ENCODE results near the gene PPP2R2D.

PPP2R2D gene

DNA sequence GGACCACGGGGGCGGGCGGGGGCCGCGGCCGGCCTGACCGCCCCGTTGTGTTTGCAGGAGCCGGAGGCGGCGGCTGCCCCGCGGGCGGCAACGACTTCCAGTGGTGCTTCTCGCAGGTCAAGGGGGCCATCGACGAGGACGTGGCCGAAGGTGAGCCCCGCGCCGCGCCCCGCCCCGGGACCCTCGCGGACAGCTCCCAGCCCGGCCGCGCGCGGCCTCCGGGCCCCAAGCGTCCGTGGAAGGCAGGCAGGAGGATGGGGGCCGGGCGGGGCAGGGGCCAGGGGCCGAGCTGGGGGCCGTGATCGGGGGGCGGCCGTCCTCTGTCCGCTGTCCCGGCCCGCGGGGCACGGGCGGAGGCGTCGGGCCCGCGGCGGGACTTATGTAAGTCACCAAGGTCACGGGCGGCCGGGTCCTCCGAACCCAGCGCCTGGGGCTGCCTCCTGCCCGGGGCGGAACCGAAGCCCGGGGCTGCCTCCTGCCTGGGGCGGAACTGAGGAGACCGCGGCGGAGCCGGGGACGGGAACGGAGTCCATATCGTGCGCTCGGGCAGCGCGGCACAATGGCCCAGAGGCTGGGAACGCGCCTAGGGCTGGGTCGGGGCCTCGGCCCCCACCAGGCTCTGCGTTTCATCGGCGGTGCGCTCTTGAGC, 497 bp downstream of the PPP2R2D start:
- peak overlapping the region; percentile 91 for H3K27ac Mint-ChIP-seq
- DNase-seq: peak; percentile 67
- H3K27me3 Mint-ChIP-seq: peaks cover 25% of the 10 kb centered on the region
- H3K36me3 Mint-ChIP-seq: peaks cover 20% of the 10 kb centered on the region
- peaks cover 64% of the 10 kb centered on the region for H3K4me1 Mint-ChIP-seq
- CTCF ChIA-PET: no interaction called here
- peak overlapping the region; percentile 82 for H3K4me3 Mint-ChIP-seq
- no peaks in the 10 kb centered on the region for H3K9me3 Mint-ChIP-seq

- DNase-seq: no peak
- H3K4me1 Mint-ChIP-seq: peaks cover 62% of the 10 kb centered on the region
- peaks cover 25% of the 10 kb centered on the region for H3K27me3 Mint-ChIP-seq
- peaks cover 23% of the 10 kb centered on the region for H3K36me3 Mint-ChIP-seq
- peak overlapping the region; percentile 91 for H3K27ac Mint-ChIP-seq
- H3K4me3 Mint-ChIP-seq: peak overlapping the region; percentile 82
- CTCF ChIA-PET: no interaction called here
- H3K9me3 Mint-ChIP-seq: no peaks in the 10 kb centered on the region
Observed at GRCh38 chr10:131902211-131902610, 1.4 kb downstream of the PPP2R2D start.

DNA sequence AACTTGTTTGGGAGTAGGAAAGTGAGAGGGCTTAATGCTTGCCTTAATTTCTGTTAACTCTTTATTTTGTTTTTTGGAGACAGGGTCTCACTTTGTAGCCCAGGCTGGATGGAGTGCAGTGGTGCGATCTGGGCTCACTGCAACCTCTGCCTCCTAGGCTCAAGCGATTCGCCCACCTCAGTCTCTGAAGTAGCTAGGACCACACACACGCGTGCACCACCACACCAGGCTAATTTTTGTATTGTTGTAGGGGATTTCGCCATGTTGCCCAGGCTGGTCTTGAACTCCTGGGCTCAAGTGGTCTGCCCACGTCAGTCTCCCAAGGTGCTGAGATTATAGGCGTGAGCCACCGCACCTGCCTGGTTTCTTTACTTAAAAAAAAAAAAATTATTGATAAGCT, 1.9 kb downstream of the PPP2R2D start:
- peaks cover 64% of the 10 kb centered on the region for H3K4me1 Mint-ChIP-seq

DNA sequence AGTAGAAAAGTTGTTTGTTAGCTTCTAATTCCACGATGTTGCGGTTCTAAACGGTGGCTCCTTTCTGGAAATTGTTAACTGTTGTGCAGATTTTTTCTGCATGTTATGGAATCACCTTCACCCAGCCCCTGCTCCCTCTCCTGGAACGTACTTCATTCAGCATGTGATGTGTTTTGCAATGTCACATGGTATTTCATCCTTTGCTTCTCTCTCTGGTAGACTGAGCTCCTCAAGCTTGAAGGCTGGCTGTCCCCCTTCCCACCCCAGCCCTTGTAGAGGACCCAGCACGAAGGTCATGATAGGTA, 4.4 kb downstream of the PPP2R2D start:
- Mint-ChIP-seq H3K9me3 (no peaks in the 10 kb centered on the region), H3K36me3 (peaks cover 34% of the 10 kb centered on the region), H3K4me3 (peak overlapping the region; percentile 69), H3K27me3 (peaks cover 3% of the 10 kb centered on the region), H3K4me1 (peaks cover 71% of the 10 kb centered on the region), H3K27ac (peak overlapping the region; percentile 97)
- CTCF ChIA-PET: interaction anchor here (1.1 to 1.5 kb wide), 3 partner anchors 39 to 118 kb away, joined by 3 to 4 read pairs (median 3); no protein-coding TSS in a partner anchor
- no peak for DNase-seq

More for the DNA sequence above, 1.9 kb downstream of the PPP2R2D start:
- Mint-ChIP-seq H3K36me3 (peaks cover 23% of the 10 kb centered on the region), H3K27me3 (peaks cover 25% of the 10 kb centered on the region), H3K27ac (peak overlapping the region; percentile 91), H3K4me3 (peak overlapping the region; percentile 82), H3K9me3 (no peaks in the 10 kb centered on the region)
- no peak for DNase-seq
- CTCF ChIA-PET: interaction anchor here (0.8 to 1.7 kb wide), 2 partner anchors 17 to 436 kb away, joined by 3 to 9 read pairs; no protein-coding TSS in a partner anchor

GRCh38 chr10:131905603-131906268, 4.9 kb downstream of the PPP2R2D start:
- Mint-ChIP-seq H3K27ac (peak overlapping the region; percentile 97), H3K36me3 (peaks cover 34% of the 10 kb centered on the region), H3K27me3 (no peaks in the 10 kb centered on the region), H3K4me1 (peaks cover 70% of the 10 kb centered on the region), H3K4me3 (no peak overlapping the region), H3K9me3 (no peaks in the 10 kb centered on the region)
- CTCF ChIA-PET: interaction anchor here (1.1 to 1.5 kb wide), 3 partner anchors 39 to 117 kb away, joined by 3 to 4 read pairs (median 3); no protein-coding TSS in a partner anchor
- no peak for DNase-seq

DNA sequence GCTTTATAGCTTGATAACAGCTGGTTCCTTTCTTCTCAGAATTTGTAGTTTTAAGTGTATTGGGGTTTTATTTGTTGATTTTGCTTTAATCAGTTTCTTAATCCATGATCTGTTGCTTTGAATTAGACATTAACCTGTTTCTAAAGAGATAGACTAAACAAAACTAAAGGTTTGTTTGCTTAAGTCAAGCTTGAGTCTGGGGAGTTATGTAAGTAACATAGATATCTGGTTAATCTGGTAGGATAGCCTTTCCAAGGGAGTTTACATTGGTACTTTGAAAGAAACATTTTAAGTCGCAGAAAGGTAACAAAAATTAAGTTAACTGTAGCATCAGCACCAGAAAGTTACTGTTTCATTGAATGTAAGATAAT, 5.4 kb downstream of the PPP2R2D start:
- H3K27me3 Mint-ChIP-seq: no peaks in the 10 kb centered on the region
- no peak overlapping the region for H3K4me3 Mint-ChIP-seq
- DNase-seq: no peak
- no peaks in the 10 kb centered on the region for H3K9me3 Mint-ChIP-seq
- CTCF ChIA-PET: interaction anchor here (1.1 to 1.3 kb wide), 2 partner anchors 38 to 117 kb away, joined by 3 to 4 read pairs; no protein-coding TSS in a partner anchor
- peak overlapping the region; percentile 11 for H3K27ac Mint-ChIP-seq
- peaks cover 36% of the 10 kb centered on the region for H3K36me3 Mint-ChIP-seq
- peaks cover 70% of the 10 kb centered on the region for H3K4me1 Mint-ChIP-seq

GRCh38 chr10:131907679-131908078, 6.9 kb downstream of the PPP2R2D start:
- peak overlapping the region; percentile 44 for H3K4me3 Mint-ChIP-seq
- CTCF ChIA-PET: no interaction called here

DNA sequence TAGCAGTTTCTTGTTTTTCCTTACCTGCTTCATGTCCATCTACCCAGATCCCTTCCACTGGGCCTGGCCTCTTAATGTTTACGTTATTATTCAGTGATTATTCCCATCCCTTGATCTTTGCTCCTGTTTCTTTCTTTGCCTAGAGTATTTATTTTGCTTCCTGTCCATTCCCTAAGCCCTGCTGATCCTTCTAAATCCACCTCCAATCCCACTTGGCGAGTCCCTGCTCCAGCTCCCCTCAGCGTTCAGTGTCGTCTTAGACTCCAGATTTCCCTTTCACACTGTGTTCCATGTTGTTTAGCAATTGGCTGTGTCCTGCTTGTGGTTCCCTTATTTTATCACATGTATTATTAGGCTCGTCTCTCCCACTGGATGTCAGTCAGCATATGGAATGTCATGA, 7.3 kb downstream of the PPP2R2D start:
- H3K36me3 Mint-ChIP-seq: peaks cover 48% of the 10 kb centered on the region
- peaks cover 60% of the 10 kb centered on the region for H3K4me1 Mint-ChIP-seq
- peak overlapping the region; percentile 89 for H3K27ac Mint-ChIP-seq
- CTCF ChIA-PET: no interaction called here
- no peaks in the 10 kb centered on the region for H3K9me3 Mint-ChIP-seq
- peak overlapping the region; percentile 44 for H3K4me3 Mint-ChIP-seq
- no peak for DNase-seq
- no peaks in the 10 kb centered on the region for H3K27me3 Mint-ChIP-seq

More at GRCh38 chr10:131907679-131908078, 6.9 kb downstream of the PPP2R2D start:
- H3K27me3 Mint-ChIP-seq: no peaks in the 10 kb centered on the region
- no peaks in the 10 kb centered on the region for H3K9me3 Mint-ChIP-seq
- H3K36me3 Mint-ChIP-seq: peaks cover 45% of the 10 kb centered on the region
- no peak for DNase-seq
- peaks cover 62% of the 10 kb centered on the region for H3K4me1 Mint-ChIP-seq
- H3K27ac Mint-ChIP-seq: peak overlapping the region; percentile 89

DNA sequence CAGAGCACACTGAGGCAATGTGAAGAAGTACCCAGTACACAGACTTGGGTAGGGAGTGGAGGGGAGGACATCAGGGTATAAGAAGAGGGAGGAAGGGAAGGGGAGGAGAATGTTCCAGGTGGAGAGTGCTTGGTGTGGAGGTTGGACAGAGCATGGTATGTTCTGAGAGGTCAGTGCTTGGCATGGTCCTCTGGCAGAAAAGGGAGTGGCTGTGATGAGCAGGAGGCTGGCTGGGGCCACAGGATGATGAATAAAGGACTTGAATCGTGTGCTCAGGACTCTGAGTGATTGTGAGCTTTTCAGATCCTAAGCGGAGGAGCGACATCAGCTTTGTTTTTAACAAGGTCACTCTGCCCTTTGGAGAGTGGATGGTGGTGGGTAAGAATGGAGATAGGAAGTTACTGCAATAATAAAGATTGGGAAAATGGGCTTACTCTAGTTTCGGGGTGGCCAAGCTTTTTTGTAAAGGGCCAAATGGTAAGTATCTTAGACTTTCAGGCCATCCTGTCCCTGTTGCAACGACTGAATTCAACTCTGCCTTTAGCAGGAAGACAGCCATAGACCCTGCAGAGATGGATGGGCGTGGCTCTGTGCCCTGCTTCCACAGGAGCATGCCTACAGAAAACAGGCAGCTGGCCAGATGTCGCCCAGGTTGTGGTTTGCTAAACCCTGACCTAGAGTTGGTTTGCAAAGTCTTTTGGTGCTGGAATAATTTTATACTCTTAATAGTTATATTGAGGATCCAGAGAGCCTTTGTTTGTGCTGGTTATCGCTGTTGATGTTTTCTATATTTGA, 8.4 kb downstream of the PPP2R2D start:
- H3K4me3 Mint-ChIP-seq: no peak overlapping the region

DNA sequence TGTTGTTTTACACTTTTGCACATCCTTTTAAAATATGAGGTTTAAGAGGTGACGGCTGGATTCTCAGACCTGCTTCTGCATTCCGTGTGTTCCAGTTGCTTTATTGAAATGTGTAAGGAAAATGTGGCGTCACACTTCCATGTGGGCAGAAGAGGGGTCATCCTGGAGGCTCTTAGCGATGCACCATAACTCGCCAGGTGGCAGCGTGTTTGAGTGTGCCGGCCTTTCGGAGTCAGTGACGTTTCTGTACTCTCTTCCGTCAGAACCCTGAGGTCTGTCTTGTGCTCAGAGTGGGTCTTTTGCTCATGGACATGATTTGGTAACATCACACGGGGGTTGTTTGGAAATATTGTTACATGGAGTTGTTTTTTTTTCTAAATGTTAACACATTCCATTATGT, 9.1 kb downstream of the PPP2R2D start:
- Mint-ChIP-seq H3K4me1 (peaks cover 56% of the 10 kb centered on the region), H3K27ac (no peak overlapping the region), H3K4me3 (no peak overlapping the region), H3K36me3 (peaks cover 50% of the 10 kb centered on the region), H3K9me3 (no peaks in the 10 kb centered on the region), H3K27me3 (no peaks in the 10 kb centered on the region)
- no peak for DNase-seq
- CTCF ChIA-PET: no interaction called here

More for the DNA sequence above, 8.4 kb downstream of the PPP2R2D start:
- no peak for DNase-seq
- Mint-ChIP-seq H3K36me3 (peaks cover 53% of the 10 kb centered on the region), H3K27ac (peak overlapping the region; percentile 7), H3K27me3 (no peaks in the 10 kb centered on the region), H3K9me3 (no peaks in the 10 kb centered on the region), H3K4me1 (peaks cover 61% of the 10 kb centered on the region)
- CTCF ChIA-PET: no interaction called here

DNA sequence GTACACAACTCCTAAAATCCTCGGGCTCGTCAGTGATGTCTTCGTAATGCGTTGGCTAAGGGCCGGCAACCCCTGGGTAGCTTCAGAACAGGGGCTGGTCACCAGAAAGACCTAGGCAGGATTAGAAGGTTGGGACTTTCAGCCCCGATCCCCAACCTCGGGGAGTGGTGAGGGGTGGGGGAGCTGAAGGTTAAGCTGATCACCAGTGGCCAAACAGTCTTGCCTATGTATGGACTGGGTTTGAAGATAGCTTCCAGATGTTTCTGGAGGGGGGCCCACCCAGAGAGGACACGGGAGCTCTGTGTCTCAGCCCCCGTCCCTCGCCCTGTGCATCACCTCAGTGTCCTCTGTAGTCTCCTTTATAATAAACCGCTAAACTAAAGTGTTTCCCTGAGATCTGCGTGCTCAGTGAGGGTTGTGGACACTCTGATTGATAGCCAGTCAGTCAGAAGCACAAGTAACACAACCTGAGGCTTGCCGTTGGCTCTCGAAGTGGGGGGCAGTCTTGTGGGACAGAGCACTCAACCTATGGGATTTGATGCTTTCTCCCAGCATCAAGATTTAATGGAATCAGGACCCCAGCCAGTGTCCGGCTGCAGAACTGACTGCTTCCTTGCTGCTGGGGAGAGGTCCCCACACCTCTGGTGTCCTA, 10.0 kb downstream of the PPP2R2D start:
- peaks cover 50% of the 10 kb centered on the region for H3K36me3 Mint-ChIP-seq
- no peak for DNase-seq
- H3K4me1 Mint-ChIP-seq: peaks cover 48% of the 10 kb centered on the region
- no peaks in the 10 kb centered on the region for H3K9me3 Mint-ChIP-seq
- H3K27me3 Mint-ChIP-seq: no peaks in the 10 kb centered on the region
- H3K4me3 Mint-ChIP-seq: no peak overlapping the region
- H3K27ac Mint-ChIP-seq: no peak overlapping the region
- CTCF ChIA-PET: no interaction called here

- peaks cover 46% of the 10 kb centered on the region for H3K36me3 Mint-ChIP-seq
- H3K4me1 Mint-ChIP-seq: peaks cover 41% of the 10 kb centered on the region
Observed at GRCh38 chr10:131911451-131911850, 10.6 kb downstream of the PPP2R2D start.

GRCh38 chr10:131912620-131913019, 11.8 kb downstream of the PPP2R2D start:
- Mint-ChIP-seq H3K27me3 (no peaks in the 10 kb centered on the region), H3K9me3 (no peaks in the 10 kb centered on the region), H3K36me3 (peaks cover 45% of the 10 kb centered on the region), H3K27ac (no peak overlapping the region), H3K4me3 (no peak overlapping the region), H3K4me1 (peaks cover 32% of the 10 kb centered on the region)
- CTCF ChIA-PET: interaction anchor here (0.9 kb wide), 1 partner anchor 20 kb away, joined by 3 read pairs; no protein-coding TSS in a partner anchor
- no peak for DNase-seq

More at GRCh38 chr10:131911451-131911850, 10.6 kb downstream of the PPP2R2D start:
- Mint-ChIP-seq H3K9me3 (no peaks in the 10 kb centered on the region), H3K27ac (no peak overlapping the region), H3K4me3 (no peak overlapping the region), H3K27me3 (no peaks in the 10 kb centered on the region)
- DNase-seq: no peak
- CTCF ChIA-PET: no interaction called here

- no peak overlapping the region for H3K27ac Mint-ChIP-seq
- H3K4me1 Mint-ChIP-seq: peaks cover 13% of the 10 kb centered on the region
- H3K9me3 Mint-ChIP-seq: no peaks in the 10 kb centered on the region
- peaks cover 43% of the 10 kb centered on the region for H3K36me3 Mint-ChIP-seq
- DNase-seq: no peak
- H3K4me3 Mint-ChIP-seq: no peak overlapping the region
- H3K27me3 Mint-ChIP-seq: no peaks in the 10 kb centered on the region
- CTCF ChIA-PET: no interaction called here
Observed at GRCh38 chr10:131915484-131915883, 14.7 kb downstream of the PPP2R2D start.
